HCT116 (cell line): Measurements from ENCODE around the gene ITPR1.

Experiments
- ATF3 ChIP-seq: IDR thresholded peaks from 2 replicates; pipeline ENCODE4 v1.6.1; 2012
- CBX3 ChIP-seq: IDR thresholded peaks from 2 replicates; pipeline ENCODE4 v1.6.1; 2012; ENCODE audit warnings: low read depth
- CTCF ChIP-seq, 3 experiments: fragments of 200-600 bp in 1 of 3; sonication (generic) in 1 of 3; IDR thresholded peaks in 2 of 3; conservative IDR thresholded peaks in 1 of 3; 2 replicates each; pipeline ENCODE4 v1.5.1; 2012 to 2017; ENCODE audit warnings: low read depth in 2 of 3, low read length in 2 of 3, antibody characterized with exemption in 1 of 3, borderline replicate concordance in 1 of 3, control low read depth in 1 of 3, mild to moderate bottlenecking in 1 of 3, mixed read lengths in 1 of 3, mixed run types in 1 of 3, moderate library complexity in 1 of 3; ENCODE audit not compliant: insufficient read depth in 1 of 3
- EZH2 ChIP-seq: fragments of 200-600 bp; sonication (generic); IDR thresholded peaks from 2 replicates; pipeline ENCODE4 v1.6.1; 2017; ENCODE audit warnings: antibody characterized with exemption, mixed run types
- JUND ChIP-seq: IDR thresholded peaks from 2 replicates; pipeline ENCODE4 v1.6.1; 2012
- POLR2A ChIP-seq: IDR thresholded peaks from 2 replicates; pipeline ENCODE4 v1.7.0; 2011; ENCODE audit warnings: borderline replicate concordance; ENCODE audit not compliant: insufficient read depth, insufficient read length; ENCODE audit errors: extremely low read depth
- POLR2AphosphoS5 ChIP-seq: IDR thresholded peaks from 2 replicates; pipeline ENCODE4 v1.6.1; 2011; ENCODE audit warnings: mild to moderate bottlenecking, low read depth, low read length, moderate library complexity
- REST ChIP-seq: IDR thresholded peaks from 2 replicates; pipeline ENCODE4 v1.6.1; 2012; ENCODE audit warnings: low read depth
- SP1 ChIP-seq: IDR thresholded peaks from 2 replicates; pipeline ENCODE4 v1.6.1; 2012; ENCODE audit warnings: low read depth
- TCF7L2 ChIP-seq: IDR thresholded peaks from 2 replicates; pipeline ENCODE4 v1.7.0; 2011; ENCODE audit warnings: borderline replicate concordance, inconsistent platforms; ENCODE audit not compliant: insufficient read depth, insufficient read length; ENCODE audit errors: extremely low read depth
- YY1 ChIP-seq: IDR thresholded peaks from 2 replicates; pipeline ENCODE4 v1.6.1; 2011; ENCODE audit warnings: low read length, low read depth, moderate library complexity, mild to moderate bottlenecking; ENCODE audit not compliant: insufficient replicate concordance; ENCODE audit errors: extremely low read depth
- ZBTB33 ChIP-seq: IDR thresholded peaks from 2 replicates; pipeline ENCODE4 v1.6.1; 2011; ENCODE audit warnings: mild to moderate bottlenecking, low read length, moderate library complexity; ENCODE audit not compliant: insufficient replicate concordance; ENCODE audit errors: extremely low read depth

GRCh38 chr3:4495294-4496086 lies 2.3 kb downstream of the ITPR1 start:
- TF ChIP-seq POLR2AphosphoS5 (no peak), CTCF (IDR thresholded peaks at IDR 0.05 in 2 of 3, conservative IDR thresholded peaks at IDR 0.05 in 1 of 3; ENCODE audit: borderline replicate concordance in 1 of 3, insufficient read depth in 1 of 3, low read depth in 2 of 3, low read length in 2 of 3) (no peak), POLR2A (no peak), JUND (no peak), TCF7L2 (no peak), ATF3 (no peak), YY1 (no peak), REST (no peak), ZBTB33 (no peak), EZH2 (no peak), SP1 (no peak), CBX3 (no peak)
